Prostate gland (tissue), 2 donors: ENCODE data around the gene NANOS2.

ENCODE experiments used
- POLR2A ChIP-seq: fragments of 450-650 bp; IDR thresholded peaks from one replicate; pipeline ENCODE4 v1.6.1; 2016; ENCODE audit warnings: antibody characterized with exemption, mild to moderate bottlenecking
- POLR2AphosphoS5 ChIP-seq: sonication (generic); formaldehyde crosslinking; IDR thresholded peaks from one replicate; pipeline ENCODE4 v1.6.1; 2017; ENCODE audit warnings: antibody characterized with exemption
- TF ChIP-seq, protein P1 (sequence below), 4 experiments: fragments of 200-600 bp in 2 of 4; fragments of 450-650 bp in 2 of 4; sonication (generic) in 2 of 4; IDR thresholded peaks; 1 replicate in 3 of 4; 2 replicates in 1 of 4; pipeline ENCODE4 v1.5.1; 2016 to 2019; ENCODE audit warnings: antibody characterized with exemption in 4 of 4, mild to moderate bottlenecking in 2 of 4, moderate library complexity in 2 of 4

DNA sequence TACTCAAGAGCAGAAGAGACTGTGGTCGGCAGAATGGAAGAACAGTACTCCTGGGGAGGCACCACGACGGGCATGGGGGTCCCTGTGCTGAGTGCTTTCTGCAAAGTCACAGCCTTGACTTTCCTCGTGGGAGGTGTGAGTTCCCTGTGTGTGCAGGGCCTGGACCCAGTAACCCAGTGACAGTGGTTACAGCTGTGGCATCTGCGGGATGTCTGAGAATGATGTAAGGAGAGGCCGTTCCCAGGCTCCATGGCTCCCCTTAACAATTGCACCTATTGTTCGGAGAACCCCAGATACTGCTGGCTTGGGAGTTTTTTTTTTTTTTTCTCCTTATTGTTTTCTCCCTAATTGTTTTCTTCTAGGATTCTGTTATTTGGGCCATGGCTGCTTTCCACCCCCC, 5.1 kb upstream of the NANOS2 start:
- TF ChIP-seq, protein P1, sequence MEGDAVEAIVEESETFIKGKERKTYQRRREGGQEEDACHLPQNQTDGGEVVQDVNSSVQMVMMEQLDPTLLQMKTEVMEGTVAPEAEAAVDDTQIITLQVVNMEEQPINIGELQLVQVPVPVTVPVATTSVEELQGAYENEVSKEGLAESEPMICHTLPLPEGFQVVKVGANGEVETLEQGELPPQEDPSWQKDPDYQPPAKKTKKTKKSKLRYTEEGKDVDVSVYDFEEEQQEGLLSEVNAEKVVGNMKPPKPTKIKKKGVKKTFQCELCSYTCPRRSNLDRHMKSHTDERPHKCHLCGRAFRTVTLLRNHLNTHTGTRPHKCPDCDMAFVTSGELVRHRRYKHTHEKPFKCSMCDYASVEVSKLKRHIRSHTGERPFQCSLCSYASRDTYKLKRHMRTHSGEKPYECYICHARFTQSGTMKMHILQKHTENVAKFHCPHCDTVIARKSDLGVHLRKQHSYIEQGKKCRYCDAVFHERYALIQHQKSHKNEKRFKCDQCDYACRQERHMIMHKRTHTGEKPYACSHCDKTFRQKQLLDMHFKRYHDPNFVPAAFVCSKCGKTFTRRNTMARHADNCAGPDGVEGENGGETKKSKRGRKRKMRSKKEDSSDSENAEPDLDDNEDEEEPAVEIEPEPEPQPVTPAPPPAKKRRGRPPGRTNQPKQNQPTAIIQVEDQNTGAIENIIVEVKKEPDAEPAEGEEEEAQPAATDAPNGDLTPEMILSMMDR (IDR thresholded peaks at IDR 0.05): no peak
- no peak for TF ChIP-seq POLR2AphosphoS5
- TF ChIP-seq POLR2A: no peak
